GM23338 (cell line): ENCODE results near the gene CDH4. TPM values are rescaled to one million over a fixed set of nuclear protein-coding genes. Genes with fewer than 3 reads are reported as not detected.

Experiments
- ATAC-seq: fragments of 200-7000 bp; cut with Tn5 transposase; 3 replicates; pipeline ENCODE4 v1.9.1; 2020
- DNase-seq: peaks from one replicate; pipeline ENCODE4 v3.0.0-alpha.2; 2015; ENCODE audit warnings: low spot score
- H2AFZ ChIP-seq: fragments of 200-600 bp; sonication (generic); 2 replicates; pipeline ENCODE4 v1.8.0; 2016; ENCODE audit warnings: antibody characterized with exemption, mild to moderate bottlenecking, moderate library complexity
- H3F3A ChIP-seq: fragments of 200-600 bp; sonication (generic); replicated peaks from 2 replicates; pipeline ENCODE4 v1.8.0; 2017; ENCODE audit warnings: antibody characterized with exemption, mixed run types, low read depth
- H3K27ac ChIP-seq: fragments of 200-600 bp; sonication (generic); 2 replicates; pipeline ENCODE4 v1.6.1; 2016; ENCODE audit warnings: low read depth
- H3K27me3 ChIP-seq: fragments of 200-600 bp; sonication (generic); 2 replicates; pipeline ENCODE4 v1.8.0; 2016; ENCODE audit warnings: mild to moderate bottlenecking, mixed run types, moderate library complexity; ENCODE audit not compliant: insufficient read depth
- H3K36me3 ChIP-seq: fragments of 200-600 bp; sonication (generic); 2 replicates; pipeline ENCODE4 v1.8.0; 2016; ENCODE audit warnings: mild to moderate bottlenecking; ENCODE audit not compliant: insufficient read depth
- H3K4me1 ChIP-seq: fragments of 200-600 bp; sonication (generic); 2 replicates; pipeline ENCODE4 v1.8.0; 2016; ENCODE audit warnings: mild to moderate bottlenecking, moderate library complexity; ENCODE audit not compliant: insufficient read depth
- H3K4me2 ChIP-seq: fragments of 200-600 bp; sonication (generic); 2 replicates; pipeline ENCODE4 v1.7.1; 2017; ENCODE audit warnings: mixed run types
- H3K4me3 ChIP-seq: fragments of 200-600 bp; sonication (generic); 2 replicates; pipeline ENCODE4 v1.6.1; 2016; ENCODE audit warnings: mixed run types
- H3K79me2 ChIP-seq: fragments of 200-600 bp; sonication (generic); replicated peaks from 2 replicates; pipeline ENCODE4 v1.8.0; 2017; ENCODE audit warnings: mild to moderate bottlenecking; ENCODE audit not compliant: insufficient read depth
- H3K9me2 ChIP-seq: fragments of 200-600 bp; sonication (generic); 2 replicates; pipeline ENCODE4 v1.8.0; 2017; ENCODE audit not compliant: insufficient read depth
- H4K20me1 ChIP-seq: fragments of 200-600 bp; sonication (generic); replicated peaks from 2 replicates; pipeline ENCODE4 v1.8.0; 2017; ENCODE audit warnings: mild to moderate bottlenecking; ENCODE audit not compliant: insufficient read depth
- H3K27ac Mint-ChIP-seq: 2 replicates; pipeline ENCODE4 v1.8.0; 2020; ENCODE audit warnings: inconsistent platforms, mild to moderate bottlenecking, moderate library complexity, mixed read lengths
- H3K27me3 Mint-ChIP-seq: 3 replicates; pipeline ENCODE4 v1.8.0; 2022; ENCODE audit warnings: low read depth, mild to moderate bottlenecking, moderate library complexity, mixed read lengths, inconsistent platforms; ENCODE audit not compliant: insufficient read depth, poor library complexity
- H3K36me3 Mint-ChIP-seq: 3 replicates; pipeline ENCODE4 v1.8.0; 2021; ENCODE audit warnings: low read depth, mild to moderate bottlenecking, inconsistent platforms, moderate library complexity, mixed read lengths
- H3K4me1 Mint-ChIP-seq: 3 replicates; pipeline ENCODE4 v1.8.0; 2020; ENCODE audit warnings: mild to moderate bottlenecking, inconsistent platforms, mixed read lengths
- H3K4me3 Mint-ChIP-seq: 3 replicates; pipeline ENCODE4 v1.8.0; 2021; ENCODE audit warnings: moderate library complexity, mild to moderate bottlenecking, inconsistent platforms, mixed read lengths
- H3K9me3 Mint-ChIP-seq: 3 replicates; pipeline ENCODE4 v1.8.0; 2020; ENCODE audit warnings: moderate library complexity, mild to moderate bottlenecking, inconsistent platforms, mixed read lengths
- CREB1 ChIP-seq: fragments of 250-450 bp; sonication (Bioruptor Pico); IDR thresholded peaks from 2 replicates; pipeline ENCODE4 v1.5.0; 2020; ENCODE audit warnings: low read depth, mild to moderate bottlenecking, moderate library complexity
- CTCF ChIP-seq, 2 experiments: fragments of 200-600 bp in 1 of 2; sonication (generic) in 1 of 2; conservative IDR thresholded peaks; 2 replicates each; pipeline versions ENCODE4 v1.5.1 to v1.6.1; 2016 to 2017; ENCODE audit warnings: antibody characterized with exemption in 2 of 2, low read depth in 2 of 2, mild to moderate bottlenecking in 2 of 2, moderate library complexity in 1 of 2
- JUNB ChIP-seq: IDR thresholded peaks from one replicate; pipeline ENCODE4 v1.6.1; 2016; ENCODE audit warnings: antibody characterized with exemption; ENCODE audit not compliant: unreplicated experiment
- NANOG ChIP-seq: IDR thresholded peaks from 2 replicates; pipeline ENCODE4 v1.6.1; 2016; ENCODE audit warnings: antibody characterized with exemption, borderline replicate concordance
- POLR2AphosphoS5 ChIP-seq: IDR thresholded peaks from 2 replicates; pipeline ENCODE4 v1.6.1; 2016; ENCODE audit warnings: antibody characterized with exemption, low read depth
- REST ChIP-seq: IDR thresholded peaks from one replicate; pipeline ENCODE4 v1.6.1; 2018; ENCODE audit warnings: antibody characterized with exemption; ENCODE audit not compliant: unreplicated experiment
- ZNF114 ChIP-seq: fragments of 250-450 bp; sonication (Bioruptor Pico); IDR thresholded peaks from 2 replicates; pipeline ENCODE4 v1.5.0; 2020; ENCODE audit warnings: mild to moderate bottlenecking, moderate library complexity
- ZNF331 ChIP-seq: fragments of 250-450 bp; sonication (Bioruptor Pico); IDR thresholded peaks from 2 replicates; pipeline ENCODE4 v1.5.0; 2020; ENCODE audit warnings: low read depth, mild to moderate bottlenecking, moderate library complexity
- ZNF462 ChIP-seq: fragments of 250-450 bp; sonication (Bioruptor Pico); IDR thresholded peaks from 2 replicates; pipeline ENCODE4 v1.5.0; 2020; ENCODE audit warnings: mild to moderate bottlenecking, moderate library complexity
- polyA plus RNA-seq: library from polyadenylated mRNA; unstranded; fragments of >200 nt; fragmentation: Nextera tagmentation; extraction: Ambion mirVana; gene quantifications from 2 replicates; pipeline ENCODE4 v1.2.1, GENCODE V29; 2016
- total RNA-seq: library from RNA; depleted of rRNA; stranded (reverse); fragments of >200 nt; shearing (Covaris generic); gene quantifications from 2 replicates; pipeline ENCODE4 v1.2.3, GENCODE V29; 2014

The CDH4 gene
- total and polyA plus RNA-seq, 2 experiments from 2014 or later, result 1.2 to 4.2 TPM

GRCh38 chr20:61937963-61938838 lies 686.1 kb downstream of the CDH4 start:
- no peak overlapping the region for H2AFZ ChIP-seq
- no peaks in the 10 kb centered on the region for H4K20me1 ChIP-seq
- H3K9me3 Mint-ChIP-seq, result no peaks in the 10 kb centered on the region
- DNase-seq (no peak), ATAC-seq (no peak)
- no peak overlapping the region for H3K4me3 ChIP-seq
- no peak overlapping the region for H3K27ac Mint-ChIP-seq
- no peak for TF ChIP-seq ZNF114 (CRISPR knock-in tag)
- no peak for TF ChIP-seq JUNB
- no peak for TF ChIP-seq POLR2AphosphoS5
- no peak for TF ChIP-seq NANOG
- TF ChIP-seq ZNF331, result no peak
- no peak for TF ChIP-seq REST
- TF ChIP-seq CTCF (conservative IDR thresholded peaks at IDR 0.05; ENCODE audit: low read depth in 2 of 2), result no peak
- TF ChIP-seq CREB1 (CRISPR knock-in tag), result no peak
- no peak for TF ChIP-seq ZNF462
- peaks cover 27% of the 10 kb centered on the region for H3K4me1 Mint-ChIP-seq
- no peaks in the 10 kb centered on the region for H3K36me3 Mint-ChIP-seq
- no peaks in the 10 kb centered on the region for H3K9me2 ChIP-seq
- H3K4me1 ChIP-seq, result no peaks in the 10 kb centered on the region
- no peaks in the 10 kb centered on the region for H3K79me2 ChIP-seq
- no peak overlapping the region for H3K4me2 ChIP-seq
- no peaks in the 10 kb centered on the region for H3K27me3 ChIP-seq
- peaks cover 9% of the 10 kb centered on the region for H3K27me3 Mint-ChIP-seq
- H3K4me3 Mint-ChIP-seq, result no peak overlapping the region
- no peaks in the 10 kb centered on the region for H3F3A ChIP-seq
- H3K36me3 ChIP-seq, result no peaks in the 10 kb centered on the region
- no peak overlapping the region for H3K27ac ChIP-seq
